Neural cell (in vitro differentiated cells): ENCODE data around the gene PLEKHA1. TPM values are rescaled to one million over a fixed set of nuclear protein-coding genes. Genes with fewer than 3 reads are reported as not detected.

ENCODE experiments used
- H2AFZ ChIP-seq: fragments of 200-600, 300-800 bp; sonication (generic), shearing (Covaris generic); 2 replicates; pipeline ENCODE4 v1.6.0; 2014; ENCODE audit warnings: low read depth, mild to moderate bottlenecking, antibody characterized with exemption, low read length, moderate library complexity
- H3F3A ChIP-seq: fragments of 200-600 bp; shearing (Covaris generic); 2 replicates; pipeline ENCODE4 v1.6.1; 2016; ENCODE audit warnings: mild to moderate bottlenecking, moderate library complexity, mixed read lengths, antibody characterized with exemption, low read length; ENCODE audit not compliant: insufficient read depth, poor library complexity, severe bottlenecking
- H3K27ac ChIP-seq: fragments of 200-600, 300-800 bp; sonication (generic), shearing (Covaris generic); 2 replicates; pipeline ENCODE4 v1.5.1; 2014; ENCODE audit warnings: mild to moderate bottlenecking, low read length, moderate library complexity
- H3K27me3 ChIP-seq: fragments of 300-800, 200-600 bp; sonication (generic), shearing (Covaris generic); 2 replicates; pipeline ENCODE4 v1.6.0; 2014; ENCODE audit warnings: mild to moderate bottlenecking, low read depth, low read length, moderate library complexity; ENCODE audit not compliant: insufficient read depth
- H3K36me3 ChIP-seq: fragments of 300-800, 200-600 bp; sonication (generic), shearing (Covaris generic); 2 replicates; pipeline ENCODE4 v1.5.1; 2014; ENCODE audit warnings: mild to moderate bottlenecking, antibody characterized with exemption, low read length, moderate library complexity; ENCODE audit not compliant: insufficient read depth
- H3K4me2 ChIP-seq: fragments of 300-800, 200-600 bp; sonication (generic), shearing (Covaris generic); 2 replicates; pipeline ENCODE4 v1.6.0; 2014; ENCODE audit warnings: mild to moderate bottlenecking, low read length
- H3K4me3 ChIP-seq: fragments of 300-800, 200-600 bp; sonication (generic), shearing (Covaris generic); 2 replicates; pipeline ENCODE4 v1.5.1; 2014; ENCODE audit warnings: mild to moderate bottlenecking, low read length, moderate library complexity
- H3K79me2 ChIP-seq: fragments of 200-600 bp; shearing (Covaris generic); replicated peaks from 2 replicates; pipeline ENCODE4 v1.6.0; 2014; ENCODE audit warnings: mild to moderate bottlenecking, low read length, moderate library complexity; ENCODE audit not compliant: insufficient read depth
- H3K9ac ChIP-seq: fragments of 300-800, 200-600 bp; sonication (generic), shearing (Covaris generic); 2 replicates; pipeline ENCODE4 v1.6.1; 2016; ENCODE audit warnings: mild to moderate bottlenecking, low read length, mixed read lengths
- H3K9me2 ChIP-seq: fragments of 200-600 bp; shearing (Covaris generic); 2 replicates; pipeline ENCODE4 v1.6.1; 2016; ENCODE audit warnings: mild to moderate bottlenecking, low read length, mixed read lengths; ENCODE audit not compliant: insufficient read depth
- H3K9me3 ChIP-seq: fragments of 200-600, 300-800 bp; sonication (generic), shearing (Covaris generic); 2 replicates; pipeline ENCODE4 v1.6.1; 2016; ENCODE audit warnings: mild to moderate bottlenecking, mixed run types, low read length, moderate library complexity, mixed read lengths
- H4K20me1 ChIP-seq: fragments of 200-600 bp; shearing (Covaris generic); 2 replicates; pipeline ENCODE4 v1.6.1; 2016; ENCODE audit warnings: mild to moderate bottlenecking, mixed run types; ENCODE audit not compliant: insufficient read depth
- CTCF ChIP-seq: fragments of 450-650 bp; IDR thresholded peaks from 2 replicates; pipeline ENCODE4 v1.5.1; 2014; ENCODE audit warnings: antibody characterized with exemption, mild to moderate bottlenecking, moderate library complexity; ENCODE audit not compliant: poor library complexity, severe bottlenecking
- EP300 ChIP-seq: fragments of 450-650 bp; conservative IDR thresholded peaks from 2 replicates; pipeline ENCODE4 v1.6.1; 2014; ENCODE audit warnings: antibody characterized with exemption, mild to moderate bottlenecking, moderate library complexity; ENCODE audit not compliant: poor library complexity, severe bottlenecking
- EZH2 ChIP-seq: fragments of 200-600, 300-800 bp; shearing (Covaris generic), sonication (generic); IDR thresholded peaks from 2 replicates; pipeline ENCODE4 v1.6.1; 2014; ENCODE audit warnings: antibody characterized with exemption, low read length, borderline replicate concordance, mild to moderate bottlenecking; ENCODE audit not compliant: insufficient read depth, poor library complexity, severe bottlenecking
- MXI1 ChIP-seq: fragments of 450-650 bp; conservative IDR thresholded peaks from 2 replicates; pipeline ENCODE4 v1.6.1; 2014; ENCODE audit warnings: antibody characterized with exemption, mild to moderate bottlenecking; ENCODE audit not compliant: poor library complexity, severe bottlenecking
- POLR2AphosphoS5 ChIP-seq: IDR thresholded peaks from 2 replicates; pipeline ENCODE4 v1.6.1; 2012
- RAD21 ChIP-seq: fragments of 450-650 bp; conservative IDR thresholded peaks from 2 replicates; pipeline ENCODE4 v1.6.1; 2014; ENCODE audit warnings: antibody characterized with exemption, mild to moderate bottlenecking, moderate library complexity
- REST ChIP-seq: IDR thresholded peaks from 2 replicates; pipeline ENCODE4 v1.6.1; 2012; ENCODE audit warnings: borderline replicate concordance
- SMC3 ChIP-seq: fragments of 450-650 bp; conservative IDR thresholded peaks from 2 replicates; pipeline ENCODE4 v1.6.1; 2014; ENCODE audit warnings: antibody characterized with exemption, mild to moderate bottlenecking, moderate library complexity; ENCODE audit not compliant: poor library complexity
- TAF1 ChIP-seq: IDR thresholded peaks from 2 replicates; pipeline ENCODE4 v1.6.1; 2012; ENCODE audit warnings: low read depth
- polyA plus RNA-seq: library from polyadenylated mRNA; depleted of rRNA; stranded (reverse); fragments of >200 nt; gene quantifications from 2 replicates; pipeline ENCODE4 v1.2.3, GENCODE V29; 2014

PLEKHA1 gene
- polyA plus RNA-seq, 1 donor from 2014 or later: 91.9 TPM

- H3F3A ChIP-seq: no peaks in the 10 kb centered on the region
- H3K4me2 ChIP-seq: no peak overlapping the region
- H3K9me2 ChIP-seq: no peaks in the 10 kb centered on the region
- H2AFZ ChIP-seq: no peak overlapping the region
- no peak overlapping the region for H3K9ac ChIP-seq
- no peaks in the 10 kb centered on the region for H3K9me3 ChIP-seq
- H3K79me2 ChIP-seq: no peaks in the 10 kb centered on the region
- no peak for TF ChIP-seq TAF1
- no peak for TF ChIP-seq REST
- TF ChIP-seq SMC3: no peak
- TF ChIP-seq EP300: no peak
- TF ChIP-seq POLR2AphosphoS5: no peak
- no peak for TF ChIP-seq EZH2
- no peak for TF ChIP-seq CTCF
- no peak for TF ChIP-seq RAD21
- no peak for TF ChIP-seq MXI1
- H3K36me3 ChIP-seq: no peaks in the 10 kb centered on the region
- H3K27ac ChIP-seq: no peak overlapping the region
- no peaks in the 10 kb centered on the region for H3K27me3 ChIP-seq
- no peak overlapping the region for H3K4me3 ChIP-seq
- H4K20me1 ChIP-seq: no peaks in the 10 kb centered on the region
These were observed 102.9 kb downstream of the PLEKHA1 start for GRCh38 chr10:122477436-122477835.

- no peaks in the 10 kb centered on the region for H3K79me2 ChIP-seq
- no peaks in the 10 kb centered on the region for H3F3A ChIP-seq
- H3K9ac ChIP-seq: no peak overlapping the region
- H3K4me2 ChIP-seq: no peak overlapping the region
- no peak overlapping the region for H3K27ac ChIP-seq
- no peak overlapping the region for H2AFZ ChIP-seq
- H3K4me3 ChIP-seq: no peak overlapping the region
- H3K9me3 ChIP-seq: no peaks in the 10 kb centered on the region
- TF ChIP-seq EZH2 (no peak), POLR2AphosphoS5 (no peak), REST (no peak), RAD21 (no peak), EP300 (no peak), SMC3 (no peak), CTCF (no peak), TAF1 (no peak), MXI1 (no peak)
- H4K20me1 ChIP-seq: no peaks in the 10 kb centered on the region
- no peaks in the 10 kb centered on the region for H3K36me3 ChIP-seq
- H3K9me2 ChIP-seq: no peaks in the 10 kb centered on the region
- H3K27me3 ChIP-seq: no peaks in the 10 kb centered on the region
These were observed 104.5 kb downstream of the PLEKHA1 start for GRCh38 chr10:122478971-122479370.
